ENCODE results near the gene GSTM2. TPM values are rescaled to one million over a fixed set of nuclear protein-coding genes. Genes with fewer than 3 reads are reported as not detected.

Gene GSTM2
- total RNA-seq, 1 experiment from 2014 or later: 14.9 TPM

DNA sequence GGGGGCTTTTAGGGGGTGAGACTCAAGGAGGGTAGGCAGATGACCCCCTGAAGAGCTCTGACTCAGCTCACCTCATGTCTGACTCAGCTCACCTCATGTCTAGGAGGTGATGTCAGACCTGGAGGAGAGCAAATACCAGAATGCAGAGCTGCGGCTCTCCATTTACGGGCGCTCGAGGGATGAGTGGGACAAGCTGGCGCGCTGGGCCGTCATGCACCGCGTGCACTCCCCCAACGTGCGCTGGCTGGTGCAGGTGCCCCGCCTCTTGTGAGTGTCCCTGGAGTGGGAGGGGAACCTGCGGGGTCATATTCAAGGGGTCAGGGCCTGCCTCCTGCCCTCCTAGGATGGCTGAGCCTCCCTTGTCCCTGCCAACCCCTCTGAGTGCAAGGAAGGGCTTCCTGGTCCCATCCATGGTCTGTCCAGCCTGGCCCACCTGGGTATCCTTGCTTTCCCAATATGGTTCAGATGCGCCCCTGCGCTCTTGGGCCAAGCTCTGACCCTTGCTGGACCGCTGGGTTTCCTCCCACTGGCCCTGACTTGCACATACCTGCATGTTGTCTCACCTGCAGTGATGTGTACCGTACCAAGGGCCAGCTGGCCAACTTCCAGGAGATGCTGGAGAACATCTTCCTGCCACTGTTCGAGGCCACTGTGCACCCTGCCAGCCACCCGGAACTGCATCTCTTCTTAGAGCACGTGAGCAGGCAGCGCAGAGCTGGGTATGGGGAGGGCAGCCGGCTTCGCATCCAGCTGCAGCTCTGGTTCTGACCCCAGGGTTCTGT lies 39.1 kb upstream of the GSTM2 start:
- WGBS (ENCODE audit: extremely low coverage, insufficient read length, low lambda C conversion rate): no CpG with 5 or more reads among the region's 23 CpGs
- H3K14ac ChIP-seq (ENCODE audit: insufficient read depth, low read length): no peak overlapping the region
- Mint-ChIP-seq H3K4me3 (no peak overlapping the region), H3K27me3 (ENCODE audit: low read depth) (no peaks in the 10 kb centered on the region), H3K9me3 (no peaks in the 10 kb centered on the region), H3K27ac (no peak overlapping the region), H3K4me1 (peaks cover 4 to 20% of the 10 kb centered on the region in 2 experiments), H3K36me3 (ENCODE audit: insufficient read depth in 1 of 3, low read depth in 3 of 3) (peaks cover 27 to 48% (median 43%) of the 10 kb centered on the region in 3 experiments; a peak in 6 of 7 replicates)
- H2BK5ac ChIP-seq (ENCODE audit: insufficient read length, low read length): no peak overlapping the region
- H3K4me2 ChIP-seq (ENCODE audit: insufficient read depth, insufficient read length, low read length): no peak overlapping the region
- no peak overlapping the region for H3K9ac ChIP-seq (ENCODE audit: extremely low read depth, insufficient read length, low read length)
- H3K4ac ChIP-seq (ENCODE audit: low read depth, low read length): no peak overlapping the region
- no peak overlapping the region for H2BK20ac ChIP-seq (ENCODE audit: low read depth, low read length, poor library complexity, severe bottlenecking)
- no peak overlapping the region for H3K56ac ChIP-seq (ENCODE audit: insufficient read length, low read depth, low read length)
- H3K9me3 ChIP-seq (ENCODE audit: control insufficient read depth, low read depth, low read length): no peaks in the 10 kb centered on the region
- no peak for DNase-seq
- no peaks in the 10 kb centered on the region for H3K27me3 ChIP-seq (ENCODE audit: insufficient read depth, low read length)
- no peak overlapping the region for H2AFZ ChIP-seq (ENCODE audit: low read length)
- no peak overlapping the region for H2BK120ac ChIP-seq (ENCODE audit: low read depth, low read length, poor library complexity, severe bottlenecking)
- TF ChIP-seq, protein P1, sequence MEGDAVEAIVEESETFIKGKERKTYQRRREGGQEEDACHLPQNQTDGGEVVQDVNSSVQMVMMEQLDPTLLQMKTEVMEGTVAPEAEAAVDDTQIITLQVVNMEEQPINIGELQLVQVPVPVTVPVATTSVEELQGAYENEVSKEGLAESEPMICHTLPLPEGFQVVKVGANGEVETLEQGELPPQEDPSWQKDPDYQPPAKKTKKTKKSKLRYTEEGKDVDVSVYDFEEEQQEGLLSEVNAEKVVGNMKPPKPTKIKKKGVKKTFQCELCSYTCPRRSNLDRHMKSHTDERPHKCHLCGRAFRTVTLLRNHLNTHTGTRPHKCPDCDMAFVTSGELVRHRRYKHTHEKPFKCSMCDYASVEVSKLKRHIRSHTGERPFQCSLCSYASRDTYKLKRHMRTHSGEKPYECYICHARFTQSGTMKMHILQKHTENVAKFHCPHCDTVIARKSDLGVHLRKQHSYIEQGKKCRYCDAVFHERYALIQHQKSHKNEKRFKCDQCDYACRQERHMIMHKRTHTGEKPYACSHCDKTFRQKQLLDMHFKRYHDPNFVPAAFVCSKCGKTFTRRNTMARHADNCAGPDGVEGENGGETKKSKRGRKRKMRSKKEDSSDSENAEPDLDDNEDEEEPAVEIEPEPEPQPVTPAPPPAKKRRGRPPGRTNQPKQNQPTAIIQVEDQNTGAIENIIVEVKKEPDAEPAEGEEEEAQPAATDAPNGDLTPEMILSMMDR (conservative IDR thresholded peaks at IDR 0.05): no peak
- H4K20me1 ChIP-seq (ENCODE audit: control insufficient read depth, insufficient read depth, insufficient read length): no peaks in the 10 kb centered on the region
- no peaks in the 10 kb centered on the region for H3K23me2 ChIP-seq (ENCODE audit: insufficient read length, low read depth, low read length, poor library complexity, severe bottlenecking)
- no peak overlapping the region for H4K8ac ChIP-seq (replicated peaks; ENCODE audit: insufficient read length, low read depth, low read length)
- H2AK5ac ChIP-seq (ENCODE audit: insufficient read length, low read length): no peak overlapping the region
- no peak overlapping the region for H4K5ac ChIP-seq (ENCODE audit: insufficient read length, low read depth, low read length)
- no peak overlapping the region for H3T11ph ChIP-seq (ENCODE audit: low read length)
- no peaks in the 10 kb centered on the region for H3K4me1 ChIP-seq (ENCODE audit: insufficient read depth, low read length)
- no peak overlapping the region for H3K27ac ChIP-seq (ENCODE audit: insufficient read length, low read depth, low read length)
- no peak overlapping the region for H4K91ac ChIP-seq (ENCODE audit: insufficient read length, low read depth, low read length)
- no peak overlapping the region for H3K18ac ChIP-seq (ENCODE audit: insufficient read length, low read depth, low read length)
- no peak overlapping the region for H3K23ac ChIP-seq (ENCODE audit: insufficient read length, low read depth, low read length)
- H3K79me2 ChIP-seq (ENCODE audit: insufficient read depth, low read length): no peaks in the 10 kb centered on the region; the same call in 1 of the 2 replicates
- no peaks in the 10 kb centered on the region for H3K79me1 ChIP-seq (ENCODE audit: insufficient read depth, low read depth, low read length, poor library complexity, severe bottlenecking)
- no peak overlapping the region for H2BK12ac ChIP-seq (ENCODE audit: insufficient read length, low read depth, low read length)
- no peak overlapping the region for H2BK15ac ChIP-seq (ENCODE audit: low read depth, low read length)
